Calu3 (cell line): Measurements from ENCODE around the gene CDC42BPB. TPM values are rescaled to one million over a fixed set of nuclear protein-coding genes. Genes with fewer than 3 reads are reported as not detected.

ENCODE experiments used
- BruUV-seq: library from RNA; stranded (reverse); fragments of 400-500 nt; replicated peaks from 2 replicates; lab custom pipeline; 2021; lab: Mats Ljungman, UMichigan
- CTCF ChIA-PET: fragments of 300-600 bp; sonication (Branson Sonifier 250); formaldehyde crosslinking; loops from one replicate; lab custom pipeline; 2022; ENCODE audit warnings: antibody characterized with exemption; lab: Charles Lee
- DNase-seq: peaks from one replicate; pipeline ENCODE4 v3.0.0; 2022
- H3K27ac Mint-ChIP-seq: one replicate; pipeline ENCODE4 v1.8.0; 2022; ENCODE audit warnings: mixed read lengths; ENCODE audit not compliant: unreplicated experiment
- H3K27me3 Mint-ChIP-seq: one replicate; pipeline ENCODE4 v1.8.0; 2022; ENCODE audit warnings: mixed read lengths; ENCODE audit not compliant: unreplicated experiment
- H3K36me3 Mint-ChIP-seq: one replicate; pipeline ENCODE4 v1.8.0; 2022; ENCODE audit warnings: mild to moderate bottlenecking, moderate library complexity, mixed read lengths; ENCODE audit not compliant: insufficient read depth, unreplicated experiment
- H3K4me1 Mint-ChIP-seq: one replicate; pipeline ENCODE4 v1.8.0; 2022; ENCODE audit warnings: mild to moderate bottlenecking, low read depth, mixed read lengths; ENCODE audit not compliant: unreplicated experiment
- H3K4me3 Mint-ChIP-seq: one replicate; pipeline ENCODE4 v1.8.0; 2022; ENCODE audit warnings: mild to moderate bottlenecking, low read depth, moderate library complexity, mixed read lengths; ENCODE audit not compliant: unreplicated experiment
- H3K9me3 Mint-ChIP-seq: one replicate; pipeline ENCODE4 v1.8.0; 2022; ENCODE audit warnings: low read depth, mixed read lengths; ENCODE audit not compliant: unreplicated experiment
- CTCF ChIP-seq: fragments of 200-600 bp; IDR thresholded peaks from one replicate; pipeline ENCODE4 v1.8.0; 2022; ENCODE audit warnings: antibody characterized with exemption; ENCODE audit not compliant: unreplicated experiment
- intact Hi-C: fragments of 100-400 bp; cut with micrococcal nuclease; formaldehyde crosslinking; loops from one replicate; pipeline ENCODE4 v1.10.0; 2022; ENCODE audit not compliant: unreplicated experiment
- total RNA-seq: library from RNA; stranded (reverse); gene quantifications from 2 replicates; pipeline ENCODE4 v1.2.3, GENCODE V29; 2022

Gene CDC42BPB
- total RNA-seq, 1 experiment from 2014 or later, result 98.7 TPM

GRCh38 chr14:102935756-102936155 is 121.6 kb downstream of the CDC42BPB start:
- Mint-ChIP-seq H3K27ac (no peak overlapping the region), H3K4me3 (no peak overlapping the region), H3K27me3 (no peaks in the 10 kb centered on the region), H3K9me3 (no peaks in the 10 kb centered on the region), H3K36me3 (peaks cover 56% of the 10 kb centered on the region), H3K4me1 (no peaks in the 10 kb centered on the region)
- no TSS peak for BruUV-seq
- no peak for DNase-seq
- CTCF ChIA-PET, result interaction anchor here (0.7 kb wide), 1 partner anchor 16 kb away, joined by 4 read pairs; no protein-coding TSS in a partner anchor
- TF ChIP-seq CTCF, result no peak
- intact Hi-C loops, result no loop called here

GRCh38 chr14:102933618-102934231 is 123.6 kb downstream of the CDC42BPB start:
- Mint-ChIP-seq H3K36me3 (peaks cover 62% of the 10 kb centered on the region), H3K4me3 (no peak overlapping the region), H3K9me3 (no peaks in the 10 kb centered on the region), H3K4me1 (no peaks in the 10 kb centered on the region), H3K27me3 (no peaks in the 10 kb centered on the region), H3K27ac (no peak overlapping the region)
- no peak for DNase-seq
- CTCF ChIA-PET, result no interaction called here
- BruUV-seq, result no TSS peak
- intact Hi-C loops, result no loop called here
- TF ChIP-seq CTCF, result no peak

- Mint-ChIP-seq H3K4me3 (no peak overlapping the region), H3K4me1 (peaks cover under 1% of the 10 kb centered on the region), H3K9me3 (no peaks in the 10 kb centered on the region), H3K27me3 (no peaks in the 10 kb centered on the region), H3K27ac (peak overlapping the region; percentile 39), H3K36me3 (peaks cover 65% of the 10 kb centered on the region)
- CTCF ChIA-PET, result interaction anchor here (0.6 kb wide), 1 partner anchor 1062 kb away, joined by 3 read pairs; no protein-coding TSS in a partner anchor
- intact Hi-C loops, result no loop called here
- TF ChIP-seq CTCF, result no peak
- BruUV-seq, result no TSS peak
- no peak for DNase-seq
Observed at GRCh38 chr14:102932484-102933248, 124.7 kb downstream of the CDC42BPB start.

GRCh38 chr14:102931580-102932285 is 125.6 kb downstream of the CDC42BPB start:
- CTCF ChIA-PET, result interaction anchor here (1.1 kb wide), 1 partner anchor 237 kb away, joined by 3 read pairs; no protein-coding TSS in a partner anchor
- no TSS peak for BruUV-seq

More at GRCh38 chr14:102931580-102932285, 125.6 kb downstream of the CDC42BPB start:
- H3K4me3 Mint-ChIP-seq, result no peak overlapping the region
- intact Hi-C loops, result no loop called here
- H3K36me3 Mint-ChIP-seq, result peaks cover 70% of the 10 kb centered on the region
- TF ChIP-seq CTCF, result no peak
- H3K27ac Mint-ChIP-seq, result no peak overlapping the region
- no peaks in the 10 kb centered on the region for H3K27me3 Mint-ChIP-seq
- no peak for DNase-seq
- peaks cover 9% of the 10 kb centered on the region for H3K4me1 Mint-ChIP-seq
- no peaks in the 10 kb centered on the region for H3K9me3 Mint-ChIP-seq
